ENCODE results near the gene DHX35.
"Not testable (repeated sequence)": the region's sequence is repeated elsewhere in the genome, so short reads cannot be mapped to it uniquely, and the experiment has no call there.

The DHX35 gene

DNA sequence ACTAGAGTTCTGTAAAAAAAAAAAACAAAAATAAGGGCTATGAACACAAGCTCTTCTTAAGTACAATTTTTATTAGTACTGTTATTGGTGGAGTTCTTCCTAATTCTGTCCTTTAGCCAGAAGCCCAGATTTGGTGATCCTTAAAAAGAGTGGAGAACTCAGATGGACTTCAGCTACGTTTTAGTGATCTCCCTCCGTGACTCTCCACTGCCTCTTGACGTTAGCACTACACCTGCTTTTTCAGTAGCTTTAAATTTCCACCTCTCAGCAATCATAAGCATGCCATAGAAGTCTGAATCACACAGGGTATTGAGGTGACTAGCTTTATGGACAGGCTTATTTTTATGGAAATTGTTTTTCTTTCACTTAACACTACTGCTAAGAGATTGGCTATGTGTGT lies 17.7 kb downstream of the DHX35 start:
- DNase-seq (ENCODE audit: low read depth, low spot score) = no peak

GRCh38 chr20:38982291-38982690 lies 20.1 kb downstream of the DHX35 start:
- peak; percentile 28 for DNase-seq (ENCODE audit: low read depth, low spot score)

DNA sequence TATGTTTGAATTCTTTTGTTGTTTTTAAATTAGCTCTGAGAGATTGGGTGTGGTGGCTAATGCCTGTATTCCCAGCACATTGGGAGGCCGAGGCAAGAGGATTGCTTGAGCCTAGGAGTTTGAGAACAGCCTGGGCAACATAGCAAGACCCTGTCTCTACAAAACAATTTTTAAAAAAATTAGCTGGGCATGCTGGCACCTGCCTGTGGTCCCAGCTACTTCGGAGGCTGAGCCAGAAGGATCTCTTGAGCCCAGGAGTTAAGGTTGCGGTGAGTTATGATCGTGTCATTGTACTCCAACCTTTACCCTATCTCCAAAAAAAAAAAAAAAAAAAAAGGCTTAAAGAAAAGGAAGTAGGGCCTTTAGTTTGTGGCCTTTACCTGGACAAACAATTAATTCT lies 22.9 kb downstream of the DHX35 start:
- DNase-seq (ENCODE audit: low read depth, low spot score) = no peak

DNA sequence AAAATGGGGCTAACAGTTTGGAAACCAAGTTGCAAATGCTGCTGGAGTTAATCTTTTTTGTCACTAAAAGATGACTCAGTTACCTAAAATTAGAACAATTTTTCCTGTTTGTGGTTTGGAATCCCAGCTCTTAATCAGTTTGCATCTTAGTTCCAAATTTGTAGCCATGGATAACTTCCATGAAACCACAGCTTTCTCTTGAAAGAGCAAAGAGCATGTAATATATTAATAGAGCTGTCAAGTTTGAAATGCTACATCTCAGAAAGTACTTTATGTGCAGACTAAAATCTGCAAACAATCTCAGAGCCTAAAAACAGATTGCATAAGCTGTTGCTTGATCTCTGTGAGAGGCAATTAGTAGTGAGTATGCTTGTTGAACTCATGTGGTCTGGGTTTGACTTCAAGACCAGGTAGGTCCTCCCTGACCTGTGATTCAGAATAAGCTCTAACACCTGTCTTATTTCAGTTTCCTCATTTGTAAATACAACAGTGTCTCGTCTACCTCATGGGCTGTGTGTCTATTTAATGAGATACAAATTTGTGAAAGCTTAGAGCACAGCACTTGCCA lies 23.5 kb downstream of the DHX35 start:
- DNase-seq (ENCODE audit: low read depth, low spot score) = peak; percentile 82

GRCh38 chr20:38986663-38987062 lies 24.5 kb downstream of the DHX35 start:
- DNase-seq (ENCODE audit: low read depth, low spot score) = no peak

GRCh38 chr20:38987777-38988176 lies 25.6 kb downstream of the DHX35 start:
- no peak for DNase-seq (ENCODE audit: low read depth, low spot score)

GRCh38 chr20:38990728-38991127 lies 28.6 kb downstream of the DHX35 start:
- DNase-seq (ENCODE audit: low read depth, low spot score) = no peak

- no peak for DNase-seq (ENCODE audit: low read depth, low spot score)
These were observed 29.9 kb downstream of the DHX35 start for GRCh38 chr20:38991814-38992704.

- DNase-seq (ENCODE audit: low read depth, low spot score) = no peak
These were observed 33.4 kb downstream of the DHX35 start for GRCh38 chr20:38995536-38996044.

- DNase-seq (ENCODE audit: low read depth, low spot score) = not testable (repeated sequence)
These were observed 34.7 kb downstream of the DHX35 start for GRCh38 chr20:38996866-38997265.

DNA sequence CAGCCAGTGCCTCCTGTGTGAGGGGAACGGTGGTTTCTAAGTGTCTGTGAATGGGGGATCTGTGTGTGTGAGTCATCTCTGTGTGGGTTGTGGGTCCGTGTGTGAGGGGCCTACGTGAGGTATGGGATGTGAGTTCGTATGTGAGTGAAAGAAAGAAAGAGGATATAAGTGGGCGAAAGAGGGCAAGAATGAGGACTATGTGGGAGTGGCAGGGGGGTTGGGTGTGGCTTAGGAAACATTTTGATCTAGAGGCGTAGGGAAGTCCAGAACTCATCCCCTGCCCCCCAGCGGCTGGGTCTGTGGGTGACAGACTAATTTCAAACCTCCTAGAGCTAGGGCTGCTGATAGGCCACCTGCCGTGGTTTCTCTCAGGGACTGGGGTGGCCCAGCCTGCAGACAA lies 35.5 kb downstream of the DHX35 start:
- no peak for DNase-seq (ENCODE audit: low read depth, low spot score)

GRCh38 chr20:38999217-38999616 lies 37.1 kb downstream of the DHX35 start:
- no peak for DNase-seq (ENCODE audit: low read depth, low spot score)

- no peak for DNase-seq (ENCODE audit: low read depth, low spot score)
These were observed 38.1 kb downstream of the DHX35 start for GRCh38 chr20:38999965-39000910.

- DNase-seq (ENCODE audit: low read depth, low spot score) = no peak
These were observed 42.4 kb downstream of the DHX35 start for GRCh38 chr20:39004508-39004907.

DNA sequence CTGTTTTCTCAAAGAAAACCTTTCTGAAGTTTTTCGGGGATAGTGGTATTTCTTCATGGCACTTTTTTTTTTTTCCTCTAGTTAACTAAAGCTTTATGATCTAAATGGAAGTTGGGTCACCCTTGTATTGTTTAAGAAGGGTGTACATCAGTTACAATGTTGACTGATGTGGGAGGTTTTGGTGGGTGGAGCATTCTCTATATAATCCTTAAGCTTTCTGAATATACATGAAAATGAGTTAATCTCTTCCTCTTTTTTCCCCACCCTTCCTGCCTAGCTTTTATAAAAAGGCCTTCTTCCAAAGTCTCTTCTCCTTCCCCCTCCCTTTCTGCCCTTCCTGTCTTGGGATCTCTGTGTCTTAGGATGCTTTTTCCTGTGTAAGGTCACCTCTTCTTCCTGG lies 47.2 kb downstream of the DHX35 start:
- DNase-seq (ENCODE audit: low read depth, low spot score) = no peak

- DNase-seq (ENCODE audit: low read depth, low spot score) = no peak
These were observed 48.4 kb downstream of the DHX35 start for GRCh38 chr20:39010496-39010895.

- DNase-seq (ENCODE audit: low read depth, low spot score) = no peak
These were observed 51.5 kb downstream of the DHX35 start for GRCh38 chr20:39013662-39014109.

- no peak for DNase-seq (ENCODE audit: low read depth, low spot score)
These were observed 53.9 kb downstream of the DHX35 start for GRCh38 chr20:39016041-39016440.

- no peak for DNase-seq (ENCODE audit: low read depth, low spot score)
These were observed 54.4 kb downstream of the DHX35 start for GRCh38 chr20:39016506-39016905.

DNA sequence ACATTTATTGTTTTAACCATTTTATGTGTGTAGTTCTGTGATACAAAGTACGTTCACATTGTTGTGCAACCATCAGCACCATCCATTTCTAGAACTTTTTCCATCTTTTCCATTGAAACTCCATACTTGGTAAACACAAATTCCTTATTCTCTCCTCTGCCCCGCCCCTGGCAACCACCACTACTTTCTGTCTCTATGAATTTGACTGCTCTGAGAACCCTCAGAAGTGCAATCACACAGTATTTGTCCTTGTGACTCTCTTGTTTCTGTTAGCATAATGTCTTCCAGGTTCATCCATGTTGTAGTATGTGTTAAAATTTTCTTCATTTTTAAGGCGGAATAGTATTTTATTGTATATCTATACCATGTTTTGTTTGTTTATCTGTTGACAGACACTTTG lies 56.9 kb downstream of the DHX35 start:
- no peak for DNase-seq (ENCODE audit: low read depth, low spot score)

DNA sequence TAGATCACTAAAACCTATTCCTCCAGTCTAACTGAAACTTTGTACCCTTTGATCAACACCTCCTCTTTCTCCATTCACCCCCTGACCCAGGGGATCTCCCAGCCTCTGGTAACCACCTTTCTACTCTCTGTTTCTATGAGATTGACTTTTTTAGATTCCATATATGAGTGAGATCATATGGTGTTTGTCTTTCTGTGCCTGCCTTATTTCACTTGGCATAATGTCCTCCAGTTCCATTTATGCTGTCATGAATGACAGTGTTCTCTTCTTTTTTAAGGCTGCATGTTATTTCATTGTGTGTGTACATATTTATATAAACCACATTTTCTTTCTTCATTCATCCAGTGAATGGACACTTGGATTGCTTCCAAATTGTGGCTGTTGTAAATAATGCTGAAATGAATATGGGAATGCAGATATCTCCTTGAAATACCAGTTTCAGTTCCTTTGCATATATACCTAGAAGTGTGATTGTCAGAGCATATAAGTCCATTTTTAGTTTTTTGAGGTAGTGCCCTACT lies 57.7 kb downstream of the DHX35 start:
- no peak for DNase-seq (ENCODE audit: low read depth, low spot score)

DNA sequence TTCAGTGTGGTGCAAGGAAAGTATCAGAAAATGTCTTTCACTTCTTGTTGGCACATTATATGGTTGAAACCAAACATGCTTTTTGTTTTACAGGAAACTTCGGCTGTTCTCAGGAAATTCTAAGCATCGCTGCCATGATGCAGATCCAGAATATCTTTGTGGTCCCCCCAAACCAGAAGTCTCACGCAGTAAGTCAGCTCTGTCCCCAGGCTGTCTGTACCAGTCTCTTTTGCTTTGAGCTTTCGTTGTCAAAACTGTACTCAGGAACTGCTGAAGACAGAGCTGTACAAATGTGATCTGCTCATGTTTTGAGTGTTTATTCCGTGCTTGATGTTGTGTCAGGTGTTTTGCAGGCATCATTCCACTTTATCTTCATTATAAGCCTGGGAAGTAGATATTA lies 59.6 kb downstream of the DHX35 start:
- no peak for DNase-seq (ENCODE audit: low read depth, low spot score)
